ENCODE data around the gene ENOX1.

DNA sequence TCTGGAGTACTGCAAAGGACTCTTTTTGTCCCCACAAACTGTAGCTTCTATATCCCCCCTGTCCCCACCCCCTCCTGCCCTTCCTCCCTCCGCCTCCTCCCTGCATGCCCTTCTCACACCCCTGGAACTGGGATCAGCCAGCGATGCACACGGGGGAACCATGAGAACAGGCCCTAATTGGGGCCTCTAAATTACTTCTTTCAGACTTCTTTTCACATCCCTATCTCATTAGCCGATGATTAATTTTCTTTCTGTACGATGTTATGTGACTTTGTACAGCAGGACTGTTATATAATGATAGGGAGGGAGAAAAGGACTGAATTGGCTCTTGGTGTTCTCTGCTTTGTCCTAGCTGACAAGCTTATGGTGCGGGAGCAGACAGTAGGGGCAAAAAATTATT is 415.9 kb downstream of the ENOX1 start:
- TF ChIP-seq, protein P1, sequence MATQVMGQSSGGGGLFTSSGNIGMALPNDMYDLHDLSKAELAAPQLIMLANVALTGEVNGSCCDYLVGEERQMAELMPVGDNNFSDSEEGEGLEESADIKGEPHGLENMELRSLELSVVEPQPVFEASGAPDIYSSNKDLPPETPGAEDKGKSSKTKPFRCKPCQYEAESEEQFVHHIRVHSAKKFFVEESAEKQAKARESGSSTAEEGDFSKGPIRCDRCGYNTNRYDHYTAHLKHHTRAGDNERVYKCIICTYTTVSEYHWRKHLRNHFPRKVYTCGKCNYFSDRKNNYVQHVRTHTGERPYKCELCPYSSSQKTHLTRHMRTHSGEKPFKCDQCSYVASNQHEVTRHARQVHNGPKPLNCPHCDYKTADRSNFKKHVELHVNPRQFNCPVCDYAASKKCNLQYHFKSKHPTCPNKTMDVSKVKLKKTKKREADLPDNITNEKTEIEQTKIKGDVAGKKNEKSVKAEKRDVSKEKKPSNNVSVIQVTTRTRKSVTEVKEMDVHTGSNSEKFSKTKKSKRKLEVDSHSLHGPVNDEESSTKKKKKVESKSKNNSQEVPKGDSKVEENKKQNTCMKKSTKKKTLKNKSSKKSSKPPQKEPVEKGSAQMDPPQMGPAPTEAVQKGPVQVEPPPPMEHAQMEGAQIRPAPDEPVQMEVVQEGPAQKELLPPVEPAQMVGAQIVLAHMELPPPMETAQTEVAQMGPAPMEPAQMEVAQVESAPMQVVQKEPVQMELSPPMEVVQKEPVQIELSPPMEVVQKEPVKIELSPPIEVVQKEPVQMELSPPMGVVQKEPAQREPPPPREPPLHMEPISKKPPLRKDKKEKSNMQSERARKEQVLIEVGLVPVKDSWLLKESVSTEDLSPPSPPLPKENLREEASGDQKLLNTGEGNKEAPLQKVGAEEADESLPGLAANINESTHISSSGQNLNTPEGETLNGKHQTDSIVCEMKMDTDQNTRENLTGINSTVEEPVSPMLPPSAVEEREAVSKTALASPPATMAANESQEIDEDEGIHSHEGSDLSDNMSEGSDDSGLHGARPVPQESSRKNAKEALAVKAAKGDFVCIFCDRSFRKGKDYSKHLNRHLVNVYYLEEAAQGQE (IDR thresholded peaks at IDR 0.05; ENCODE audit: insufficient read depth in 1 of 2, low read depth in 2 of 2, low read length in 2 of 2): no peak
- TF ChIP-seq TAF1 (IDR thresholded peaks at IDR 0.05; ENCODE audit: borderline replicate concordance, insufficient read depth, low read length): no peak
- TF ChIP-seq FOXP2 (optimal IDR thresholded peaks at IDR 0.05; ENCODE audit: borderline replicate concordance, extremely low read depth, extremely low read length, insufficient read depth): no peak
- TF ChIP-seq SIN3A (IDR thresholded peaks at IDR 0.05; ENCODE audit: borderline replicate concordance, insufficient read depth, low read length): no peak

Data from PFSK-1 (cell line).